HG02759 (cell line): ENCODE data around the gene PDE4A.
A peak's percentile ranks its signal among the peaks of the same experiment; 100 is the strongest.
"Not testable (repeated sequence)": the region's sequence is repeated elsewhere in the genome, so short reads cannot be mapped to it uniquely, and the experiment has no call there.

Experiments used
- ATAC-seq: cut with Tn5 transposase; IDR thresholded peaks from one replicate; pipeline ENCODE4 v1.9.1; 2021; ENCODE audit warnings: mild to moderate bottlenecking, moderate library complexity; ENCODE audit not compliant: unreplicated experiment

The PDE4A gene

GRCh38 chr19:10403137-10404021 is 17.0 kb upstream of the PDE4A start, which contains the start of gene CDC37:
Gene CDC37 (minus strand): TSS chr19:10403542. CDS start chr19:10403479, 63 bp downstream.
- peak; percentile 81 for ATAC-seq

DNA sequence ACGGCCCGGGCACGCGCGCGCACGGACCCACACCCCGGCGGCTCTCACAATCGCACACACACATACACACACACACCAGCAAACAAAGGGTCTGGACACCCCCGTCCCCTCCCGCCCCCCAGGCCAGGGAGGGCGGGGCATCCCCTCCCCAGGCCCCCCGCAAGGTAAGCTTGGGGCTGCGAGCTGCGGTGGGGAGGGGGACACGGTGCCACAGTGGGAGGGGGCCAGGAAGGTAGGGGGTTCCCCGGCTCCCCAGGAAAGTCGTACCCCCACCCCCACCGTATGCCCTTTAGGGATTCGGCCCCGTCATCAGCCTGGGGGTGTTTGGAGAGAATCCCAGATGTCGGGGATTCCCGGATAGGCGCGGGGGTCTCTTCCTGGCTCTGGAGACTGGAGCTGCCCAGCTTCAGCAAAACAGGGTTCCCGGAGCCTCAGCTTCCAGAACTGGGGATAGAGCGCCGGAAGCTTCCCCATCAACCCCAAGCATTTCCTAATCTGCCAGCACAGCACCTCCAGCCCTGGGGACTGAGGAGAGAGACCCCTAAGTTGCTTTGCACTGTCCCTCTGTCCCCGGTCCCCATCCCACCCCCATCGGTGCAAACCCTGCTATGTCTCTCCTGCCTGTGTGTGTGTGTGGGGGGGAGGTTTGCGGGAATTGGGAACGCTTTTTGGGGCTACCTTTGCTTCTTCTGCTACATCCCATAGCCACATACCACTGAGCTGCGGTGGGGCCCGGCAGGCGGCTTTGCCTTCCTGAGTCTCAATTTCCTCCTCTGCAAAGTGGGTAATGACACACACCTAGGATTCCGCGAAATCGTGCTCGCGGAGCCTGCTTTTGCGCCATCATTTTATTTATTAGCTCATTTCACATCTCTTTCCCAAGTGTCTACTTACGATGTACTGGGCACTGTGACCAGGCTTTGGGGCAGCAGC is 15.2 kb upstream of the PDE4A start:
- ATAC-seq = no peak

GRCh38 chr19:10406191-10406590 is 14.1 kb upstream of the PDE4A start:
- ATAC-seq = no peak

DNA sequence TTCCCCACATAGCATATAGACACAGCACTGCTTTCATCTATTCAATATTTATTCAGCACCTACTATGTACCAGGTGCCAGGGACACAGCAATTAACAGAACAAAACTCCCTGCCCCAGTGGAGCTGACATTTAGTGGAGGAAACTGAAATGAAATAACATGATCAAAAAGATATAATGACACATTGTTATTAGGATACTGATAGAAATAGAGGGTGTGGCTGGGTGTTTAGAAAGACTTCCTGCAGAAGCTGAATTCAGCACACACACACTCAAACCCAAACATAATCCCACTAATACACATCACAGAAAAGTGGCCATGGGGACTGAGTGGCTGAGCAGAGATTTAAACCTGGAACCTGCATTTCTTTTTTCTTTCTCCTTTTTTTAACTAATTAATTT is 13.2 kb upstream of the PDE4A start:
- ATAC-seq = no peak

DNA sequence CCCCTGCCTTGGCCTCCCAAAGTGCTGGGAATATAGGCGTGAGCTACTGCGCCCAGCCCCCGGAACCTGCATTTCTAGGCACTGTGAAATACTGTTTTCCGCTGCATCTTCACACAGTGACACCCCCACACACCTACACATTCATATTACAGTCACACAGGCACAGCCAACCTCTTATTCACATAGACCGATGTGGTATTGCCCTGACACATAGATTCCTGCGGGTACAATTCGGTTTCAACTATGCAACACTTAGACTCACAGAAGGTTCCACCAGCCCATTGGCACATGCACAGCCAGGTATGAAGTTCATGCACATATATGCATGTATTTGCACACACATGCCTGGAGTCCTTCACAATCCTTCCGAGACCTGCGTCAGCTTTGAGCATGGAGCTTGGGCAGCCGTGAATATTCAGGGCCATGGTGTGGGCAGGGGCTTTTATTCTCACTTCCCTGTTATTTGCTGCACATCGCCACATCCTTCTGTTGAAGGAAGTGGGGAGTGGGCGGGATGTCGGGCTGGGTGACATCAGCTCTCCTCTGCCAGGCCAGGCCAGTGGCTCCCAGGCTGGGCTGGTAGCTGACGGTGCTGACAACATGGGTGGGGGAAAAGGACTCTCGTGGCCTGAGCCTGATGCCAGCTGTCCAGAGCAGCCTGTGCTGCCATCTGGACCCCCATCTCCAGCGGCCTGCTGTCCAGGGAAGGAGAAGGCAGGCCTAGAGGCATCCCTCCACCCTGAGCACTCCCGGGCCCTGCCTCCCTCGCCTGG is 11.6 kb upstream of the PDE4A start:
- ATAC-seq = no peak

DNA sequence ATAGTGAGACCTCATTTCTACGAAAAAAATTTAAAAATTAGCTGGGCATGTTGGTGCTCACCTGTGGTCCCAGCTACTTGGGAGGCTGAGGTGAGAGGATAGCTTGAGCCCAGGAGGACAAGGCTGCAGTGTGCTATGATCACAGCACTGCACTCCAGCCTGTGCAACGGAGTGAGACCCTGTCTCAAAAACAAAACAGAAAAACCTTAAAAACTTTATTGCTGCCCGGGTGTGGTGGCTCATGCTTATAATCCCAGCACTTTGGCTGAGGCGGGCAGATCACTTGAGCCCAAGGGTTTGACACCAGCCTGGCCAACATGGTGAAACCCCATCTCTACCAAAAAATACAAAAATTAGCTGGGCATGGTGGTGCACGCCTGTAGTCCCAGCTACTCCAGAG is 9.1 kb upstream of the PDE4A start:
- not testable (repeated sequence) for ATAC-seq

- ATAC-seq = peak; percentile 48
These were observed 7.9 kb upstream of the PDE4A start for GRCh38 chr19:10412257-10412977.

DNA sequence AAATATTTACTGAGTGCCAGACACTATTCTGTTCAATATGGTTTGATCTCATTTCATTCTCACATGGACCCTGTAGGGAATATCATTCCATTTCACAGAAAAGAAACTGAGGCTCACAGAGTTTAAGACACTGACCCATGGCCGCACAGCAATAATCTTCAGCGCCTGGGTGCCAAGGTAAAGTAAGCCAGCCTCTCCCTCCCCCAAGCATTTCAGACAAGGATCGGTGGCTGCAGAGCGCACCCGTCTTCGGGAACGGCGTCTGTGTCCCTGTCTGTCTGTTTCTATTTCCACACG is 4.3 kb upstream of the PDE4A start:
- ATAC-seq = no peak

DNA sequence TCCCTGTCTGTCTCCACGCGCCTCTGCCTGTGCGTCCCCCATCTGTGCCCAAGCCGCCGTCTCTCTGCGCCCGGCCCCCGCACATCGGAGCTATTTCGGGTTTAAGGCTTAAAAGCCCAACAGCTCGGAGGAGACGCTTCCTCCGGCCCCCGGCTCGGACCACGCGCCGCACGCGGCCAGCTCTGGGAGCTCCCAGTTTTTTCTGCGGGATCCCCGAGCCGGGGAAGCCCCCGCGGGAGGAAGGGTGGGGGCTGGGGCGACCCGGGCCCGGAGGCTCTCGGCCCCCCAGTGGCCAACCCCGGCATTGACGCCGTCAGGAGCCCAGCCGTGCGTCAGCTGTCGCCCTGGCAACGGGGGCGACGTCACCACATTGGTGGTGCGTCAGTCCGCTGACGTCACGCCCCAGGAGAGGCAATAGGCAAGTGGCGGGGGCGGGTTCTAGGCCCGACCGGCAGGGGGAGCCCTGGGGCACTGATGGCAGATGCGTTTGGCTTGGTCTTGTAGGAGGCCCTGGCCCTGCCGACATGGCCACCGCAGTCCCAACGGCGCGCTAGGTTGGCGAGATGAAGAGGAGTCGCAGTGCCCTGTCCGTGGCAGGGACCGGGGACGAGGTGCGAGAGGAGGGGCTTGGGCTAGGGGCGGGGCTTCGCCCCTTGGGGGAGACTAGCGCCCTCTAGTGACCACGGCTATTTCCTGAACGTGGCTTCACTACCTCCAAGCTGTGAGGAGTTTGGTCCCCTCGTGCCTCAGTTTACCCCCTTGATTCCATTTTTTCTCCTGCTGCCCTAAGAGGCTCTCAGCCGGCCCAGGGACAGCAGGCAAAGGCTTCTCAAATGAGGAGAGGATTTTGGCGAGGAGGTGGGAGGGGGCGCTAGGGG is 3.7 kb upstream of the PDE4A start:
- ATAC-seq = peak; percentile 68

- ATAC-seq = no peak
These were observed 2.6 kb upstream of the PDE4A start for GRCh38 chr19:10417541-10418234.

GRCh38 chr19:10418235-10418484 is 2.2 kb upstream of the PDE4A start:
- ATAC-seq = no peak

DNA sequence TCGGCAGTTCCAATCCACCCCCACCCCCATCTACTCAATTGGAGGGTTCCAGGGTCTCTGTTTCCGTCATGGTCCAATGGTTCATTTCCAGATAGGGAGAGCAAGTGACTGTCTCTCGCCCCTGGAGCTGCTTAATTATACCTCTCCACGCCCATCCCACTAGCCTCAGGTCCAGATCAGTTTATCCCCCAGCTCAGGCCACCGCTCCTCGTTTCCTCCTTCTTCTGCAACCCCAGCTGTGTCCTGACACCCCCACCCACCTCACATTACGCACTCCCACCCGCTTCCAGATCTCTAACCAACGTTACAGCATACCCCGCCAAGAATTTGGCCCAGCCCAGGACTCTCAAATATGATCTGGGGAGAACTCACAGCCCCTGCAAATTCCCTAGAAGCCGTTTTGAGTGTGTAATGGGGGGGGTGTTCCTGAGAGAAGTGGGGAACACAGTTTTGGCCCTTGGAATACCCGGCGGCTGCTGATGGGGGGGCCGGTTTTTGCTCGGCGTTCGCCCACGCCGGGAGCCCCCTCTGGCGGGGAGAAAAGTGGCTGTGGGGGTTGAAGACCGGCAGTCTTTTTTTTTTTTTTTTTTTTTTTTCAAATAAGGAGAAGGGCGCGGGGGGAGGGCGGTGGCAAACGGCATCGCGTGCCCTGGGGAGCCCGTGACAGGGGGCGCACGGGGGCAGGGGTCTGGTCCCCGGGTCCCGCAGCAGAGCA is 1.7 kb upstream of the PDE4A start:
- no peak for ATAC-seq

- ATAC-seq = no peak
These were observed 1.1 kb upstream of the PDE4A start for GRCh38 chr19:10419200-10419645.

DNA sequence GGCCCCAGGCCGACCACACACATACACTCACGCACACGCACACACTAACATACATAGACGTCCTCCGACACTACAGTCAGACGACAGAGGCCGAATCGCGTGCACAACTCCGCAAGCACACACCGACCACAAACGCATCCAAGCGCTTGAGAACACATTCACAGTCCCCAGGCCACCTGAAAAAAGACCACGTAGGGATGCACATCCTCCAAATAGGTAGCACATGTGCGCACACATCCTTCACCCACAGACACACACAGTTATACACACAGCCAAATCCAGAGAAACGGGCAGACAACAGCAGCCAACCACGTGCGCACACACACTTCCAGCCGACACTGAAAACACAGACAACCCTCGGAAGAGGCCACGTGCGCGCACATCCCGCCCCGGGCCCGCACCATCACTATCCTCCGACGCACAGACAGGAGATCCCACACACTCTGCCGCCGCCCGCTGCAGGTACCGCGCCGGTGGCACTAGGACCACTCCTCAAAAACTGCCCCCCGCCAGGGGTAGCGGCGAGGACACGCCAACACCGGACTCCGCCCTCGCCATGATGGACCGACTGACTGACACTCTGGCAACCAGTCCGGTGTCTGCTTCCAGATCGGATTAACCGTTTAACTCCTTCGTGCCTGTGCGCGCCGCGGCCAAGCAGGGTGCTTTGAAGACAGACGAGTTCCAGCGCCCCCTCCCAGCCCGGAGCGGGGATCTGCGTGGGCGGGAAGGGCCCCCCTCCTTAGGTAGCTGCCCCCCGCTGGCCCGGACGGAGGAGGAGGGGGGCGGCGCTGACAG is 493 bp upstream of the PDE4A start:
- no peak for ATAC-seq

GRCh38 chr19:10421240-10422045 is 1.1 kb downstream of the PDE4A start:
- no peak for ATAC-seq

DNA sequence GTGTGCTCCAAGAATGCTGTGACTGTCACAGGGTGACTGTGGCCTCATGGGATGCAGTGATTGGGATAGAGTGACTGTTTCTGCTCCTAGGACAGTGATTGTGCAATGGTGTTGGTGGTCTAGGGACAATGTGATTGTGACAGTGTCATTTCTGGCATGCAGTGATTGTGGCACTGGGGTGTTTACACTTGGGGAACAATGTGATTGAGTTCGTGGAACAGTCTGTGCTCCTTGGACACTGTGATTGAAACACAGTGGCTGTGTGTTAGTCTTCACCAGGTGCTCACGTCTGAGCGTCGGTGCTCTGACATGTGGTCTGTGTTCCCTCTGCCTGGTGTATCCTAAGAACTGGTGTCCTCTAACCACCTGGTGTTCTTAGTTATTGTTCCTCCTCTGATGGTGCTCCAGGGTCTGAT is 1.7 kb downstream of the PDE4A start:
- ATAC-seq = no peak

- ATAC-seq = no peak
These were observed 2.5 kb downstream of the PDE4A start for GRCh38 chr19:10422846-10423245.
